ENCODE measurements around the gene SPON1.
"Not testable (repeated sequence)": the region's sequence is repeated elsewhere in the genome, so short reads cannot be mapped to it uniquely, and the experiment has no call there.

The SPON1 gene

DNA sequence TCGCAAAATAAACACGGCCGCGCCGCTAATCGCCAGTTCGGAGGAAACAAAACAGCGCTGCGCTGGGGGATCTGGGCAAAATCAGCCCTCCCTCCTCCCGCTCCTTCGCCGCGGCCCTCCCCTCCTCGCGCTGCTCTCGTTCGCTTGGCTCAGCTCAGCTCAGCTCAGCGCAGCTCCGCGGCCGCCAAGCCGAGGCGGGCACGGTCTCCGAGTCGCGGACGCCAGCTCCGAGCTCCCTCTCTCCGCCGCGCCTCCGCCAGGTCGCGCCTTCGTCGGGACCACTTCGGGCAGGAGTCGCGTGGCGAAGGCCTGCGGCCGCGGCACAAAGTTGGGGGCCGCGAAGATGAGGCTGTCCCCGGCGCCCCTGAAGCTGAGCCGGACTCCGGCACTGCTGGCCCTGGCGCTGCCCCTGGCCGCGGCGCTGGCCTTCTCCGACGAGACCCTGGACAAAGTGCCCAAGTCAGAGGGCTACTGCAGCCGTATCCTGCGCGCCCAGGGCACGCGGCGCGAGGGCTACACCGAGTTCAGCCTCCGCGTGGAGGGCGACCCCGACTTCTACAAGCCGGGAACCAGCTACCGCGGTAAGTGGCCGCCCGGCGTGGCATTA, at the start of gene SPON1:
Gene SPON1, plus strand, starts transcription at position 162 of the 607 bp plus-strand sequence. Its CDS starts 182 bp downstream, at position 344.
- no peak for DNase-seq

DNA sequence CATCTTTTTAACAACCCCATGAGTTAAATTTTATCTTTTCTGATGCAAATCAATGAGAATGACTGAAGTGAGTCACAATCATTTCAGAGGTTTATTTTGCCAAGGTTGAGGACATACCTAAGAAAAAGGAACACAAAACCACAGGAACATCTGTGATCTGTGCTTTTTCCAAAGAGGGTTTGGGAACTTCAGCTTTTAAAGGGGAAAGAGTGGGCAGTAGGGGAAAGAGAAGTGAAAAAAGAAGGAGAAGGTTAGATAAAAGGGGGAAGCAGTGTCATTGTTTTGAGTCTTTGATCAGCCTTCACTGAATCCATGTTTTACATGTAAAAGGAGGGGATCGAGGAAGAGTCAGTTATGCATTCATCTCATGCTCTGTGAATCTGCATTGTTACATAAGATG, 45.3 kb upstream of the SPON1 start:
- DNase-seq, result no peak

DNA sequence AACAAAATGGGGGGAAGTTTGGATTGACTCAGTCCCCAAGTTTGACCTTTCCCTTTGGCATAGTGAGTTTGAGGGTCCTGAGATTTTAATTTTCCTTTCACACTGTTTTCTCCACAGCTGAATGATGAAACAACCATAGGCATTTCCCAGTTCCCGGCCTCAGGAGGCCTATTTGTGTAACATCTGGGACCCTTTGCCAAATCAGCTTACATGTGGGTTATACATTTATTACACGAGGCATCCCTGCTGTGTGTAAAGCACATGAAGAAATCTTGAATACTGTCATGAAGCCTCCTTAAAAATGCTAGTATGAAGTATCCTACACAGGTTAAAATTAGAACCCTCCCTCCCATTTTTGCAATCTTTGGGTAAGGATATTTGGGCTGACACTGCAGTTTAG, 44.6 kb upstream of the SPON1 start:
- no peak for DNase-seq

DNA sequence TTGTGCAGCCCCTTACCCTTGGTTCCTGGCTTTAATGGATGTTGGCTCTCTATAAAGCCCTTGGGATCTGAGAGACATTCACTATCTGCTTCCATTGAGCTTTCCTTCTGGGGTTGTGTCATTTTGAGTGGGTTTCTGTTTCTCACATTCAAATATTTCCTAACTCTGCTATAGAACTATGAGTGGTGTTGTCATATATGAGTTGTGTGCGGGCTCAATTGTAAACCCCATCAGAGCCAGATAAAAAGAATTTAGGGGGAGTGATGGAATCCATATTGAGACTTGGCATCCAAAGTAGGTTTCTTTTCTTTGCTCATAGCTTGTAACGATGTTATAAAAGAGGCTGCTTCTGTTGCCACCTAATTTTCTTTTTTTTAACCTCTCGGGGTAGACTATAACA, 41.8 kb upstream of the SPON1 start:
- no peak for DNase-seq

DNA sequence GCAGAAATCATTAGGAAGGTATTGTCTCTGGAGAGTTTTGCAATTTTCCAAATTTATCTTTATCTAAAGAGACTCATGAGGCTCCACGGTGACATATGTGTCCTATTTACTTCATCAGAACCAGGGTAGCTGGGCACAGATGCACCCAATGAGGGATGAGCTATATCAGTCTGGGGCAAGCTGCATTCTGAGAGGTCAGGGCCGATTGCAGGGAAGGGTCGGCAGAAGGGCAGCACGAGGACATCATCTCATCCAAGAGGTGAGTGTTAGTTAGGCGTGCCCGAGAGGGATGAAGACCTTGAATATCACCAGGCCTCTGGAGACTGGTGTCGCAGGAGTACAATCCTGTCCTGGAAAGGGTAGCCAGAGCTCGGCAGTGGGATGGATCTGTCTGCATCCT, 41.0 kb upstream of the SPON1 start:
- no peak for DNase-seq

DNA sequence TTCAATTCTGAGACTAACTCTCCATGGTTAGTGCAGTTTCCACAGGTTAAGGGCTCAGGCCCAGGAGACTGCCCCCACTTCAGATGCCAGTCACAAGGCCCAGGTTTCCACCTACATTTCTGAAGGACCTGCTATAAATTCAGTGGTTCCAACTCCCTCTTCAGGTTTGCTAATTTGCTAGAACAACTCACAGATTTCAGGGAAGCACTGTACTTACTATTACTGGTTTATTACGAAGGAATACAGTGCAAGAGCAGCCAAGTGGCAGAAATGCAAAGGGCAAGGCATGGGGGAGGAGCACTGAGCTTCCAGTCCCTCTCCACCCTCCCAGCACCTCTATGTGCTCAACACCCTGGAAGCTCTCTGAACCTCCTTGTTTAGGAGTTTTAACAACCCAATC, 39.3 kb upstream of the SPON1 start:
- DNase-seq, result no peak

DNA sequence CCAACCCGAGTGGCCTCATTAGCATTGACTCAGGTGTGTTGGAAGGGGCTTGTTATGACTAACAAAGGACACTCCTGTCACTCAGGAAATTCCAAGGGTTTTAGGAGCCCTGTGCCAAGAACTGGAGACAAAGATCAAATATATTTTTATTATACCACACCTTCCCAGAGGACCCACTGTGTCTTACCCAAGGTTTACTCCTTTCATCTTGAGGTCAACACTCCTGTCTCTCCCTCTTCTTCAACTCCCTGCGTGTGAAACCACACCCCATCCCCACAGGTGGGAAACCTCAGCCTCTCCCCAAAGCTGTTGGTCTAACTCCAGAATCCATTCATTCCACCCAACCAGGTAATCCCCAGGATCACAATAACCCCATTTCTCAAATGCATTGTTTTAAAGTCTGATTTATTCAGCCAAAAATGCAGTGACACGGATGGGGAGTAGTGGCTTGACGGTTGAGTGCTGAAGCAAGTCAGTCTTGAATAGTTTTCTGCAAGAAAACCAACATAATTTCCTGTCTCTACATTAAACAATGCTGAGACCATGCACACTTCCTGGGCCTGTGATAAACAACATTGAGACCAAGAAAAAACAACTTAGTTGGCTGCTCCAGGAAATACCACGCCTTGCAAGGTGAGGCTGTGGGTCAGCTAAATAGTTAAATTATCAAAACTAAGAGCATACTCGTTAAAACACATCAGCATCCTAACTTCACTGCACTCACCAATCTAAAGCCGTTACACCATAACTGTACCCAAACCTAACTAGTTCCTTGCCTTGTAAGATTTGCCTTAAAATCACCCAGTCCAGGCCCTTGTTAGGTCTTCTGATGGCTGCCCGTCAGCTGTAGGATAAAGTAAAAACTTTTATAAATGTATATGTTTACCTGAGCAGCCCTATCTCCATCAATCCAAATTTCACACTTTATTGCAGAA, 38.5 kb upstream of the SPON1 start:
- DNase-seq, result no peak

DNA sequence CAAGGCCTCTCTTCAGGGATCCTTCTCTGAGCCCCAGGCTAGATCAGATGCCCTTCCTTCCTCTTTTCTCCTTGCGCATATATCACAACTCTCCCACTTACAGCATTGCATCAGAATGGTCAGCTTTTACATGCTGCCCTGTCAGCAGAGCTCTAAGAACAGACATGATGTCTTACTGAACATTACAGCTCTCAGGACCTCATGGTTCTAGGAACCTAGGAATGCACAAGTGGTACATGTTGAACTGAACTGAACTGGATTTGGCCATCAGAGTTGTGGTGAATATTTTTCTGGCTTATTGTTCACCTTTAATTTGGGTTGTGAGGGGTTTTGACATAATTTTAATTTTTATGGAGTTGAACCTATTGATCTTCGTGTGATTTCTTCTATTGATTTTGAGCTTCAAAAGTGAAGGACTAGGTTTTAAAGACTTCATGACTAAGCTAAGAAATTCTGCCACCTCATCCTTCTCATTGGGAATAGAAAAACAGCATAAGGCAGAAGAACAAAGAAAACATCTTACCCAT, 37.7 kb upstream of the SPON1 start:
- DNase-seq, result no peak

DNA sequence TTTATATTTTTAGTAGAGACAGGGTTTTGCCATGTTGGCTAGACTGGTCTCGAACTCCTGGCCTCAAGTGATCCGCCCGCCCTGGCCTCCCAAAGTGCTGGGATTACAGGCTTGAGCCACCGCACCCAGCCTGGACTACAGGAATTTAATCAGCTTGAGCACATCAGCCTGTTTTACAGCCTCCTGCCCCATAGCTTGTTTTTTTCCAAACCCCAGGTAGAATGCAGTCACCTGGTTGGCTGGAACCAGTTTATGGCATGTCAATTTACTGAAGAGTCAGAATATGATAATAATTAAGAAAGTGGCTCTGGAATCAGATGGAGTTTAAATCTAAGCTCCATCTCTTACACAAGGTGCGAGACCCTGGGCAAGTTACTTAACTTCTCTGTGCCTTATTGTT, 36.2 kb upstream of the SPON1 start:
- DNase-seq, result not testable (repeated sequence)

DNA sequence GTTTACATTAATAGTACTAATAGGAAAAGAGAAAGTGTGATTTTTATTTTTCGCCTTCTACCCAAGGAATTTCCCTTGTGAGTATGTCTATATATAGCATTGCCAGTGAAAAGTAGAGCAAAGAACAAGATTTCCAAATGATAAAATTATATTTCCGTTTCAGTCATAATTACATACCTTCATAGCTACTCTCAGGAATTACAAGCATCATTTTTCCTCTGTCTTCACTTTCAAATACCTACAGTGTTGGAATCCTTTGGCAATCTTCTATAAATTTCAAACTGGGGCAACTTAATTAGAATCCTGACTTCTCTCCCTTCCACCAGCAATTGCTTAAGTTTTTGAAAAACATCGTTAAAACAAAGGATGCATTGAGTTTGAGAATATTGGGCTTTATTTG, 35.5 kb upstream of the SPON1 start:
- DNase-seq, result no peak

DNA sequence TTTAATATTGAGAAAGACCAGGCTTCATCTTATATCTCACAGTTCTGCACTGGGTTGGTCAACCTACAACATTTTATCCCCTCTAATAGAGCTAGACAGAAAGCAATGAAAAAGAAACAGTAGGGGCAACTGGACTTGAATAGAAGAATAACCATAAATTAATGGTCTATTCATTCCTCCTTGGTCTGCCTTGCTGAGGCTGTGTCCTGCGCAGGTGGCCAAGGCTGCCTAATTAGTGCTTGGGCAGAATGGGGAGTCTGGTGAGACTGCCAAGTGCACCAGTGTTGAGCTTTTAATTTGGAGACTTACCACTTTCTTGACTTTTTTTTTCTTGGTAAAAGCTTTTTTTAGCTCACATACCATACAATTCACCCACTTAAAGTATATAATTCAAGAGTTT, 35.0 kb upstream of the SPON1 start:
- DNase-seq, result no peak

DNA sequence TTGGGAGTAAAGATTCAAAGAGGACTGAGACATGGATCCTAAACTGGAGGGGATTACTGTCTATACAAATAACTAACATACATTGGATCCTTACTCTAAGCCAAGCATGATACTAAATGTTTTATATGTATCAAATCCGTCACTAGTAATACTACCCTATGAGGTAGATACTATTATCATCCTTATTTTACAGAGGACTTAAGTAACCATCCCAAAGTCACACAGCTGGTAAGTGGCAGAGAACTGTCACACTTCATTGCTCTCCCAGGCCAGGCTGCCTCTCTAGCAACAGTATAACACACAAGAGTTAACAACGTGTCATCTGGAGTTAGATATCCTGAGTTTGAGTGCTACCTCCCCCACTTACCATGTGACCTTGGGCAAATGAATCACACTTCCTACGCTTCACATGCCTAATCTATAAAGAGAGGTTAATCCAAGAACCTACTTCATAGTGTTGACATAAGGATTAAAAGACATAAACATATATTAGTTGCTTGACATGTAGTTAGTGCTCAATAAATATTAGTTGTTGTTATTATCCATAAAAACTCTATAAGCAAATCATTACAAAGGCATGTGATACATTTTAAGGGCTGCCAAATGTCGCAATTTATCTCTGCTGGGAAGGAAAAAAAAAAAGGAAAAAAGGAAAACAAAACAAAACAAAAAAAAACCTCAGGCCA, 33.8 kb upstream of the SPON1 start:
- no peak for DNase-seq

DNA sequence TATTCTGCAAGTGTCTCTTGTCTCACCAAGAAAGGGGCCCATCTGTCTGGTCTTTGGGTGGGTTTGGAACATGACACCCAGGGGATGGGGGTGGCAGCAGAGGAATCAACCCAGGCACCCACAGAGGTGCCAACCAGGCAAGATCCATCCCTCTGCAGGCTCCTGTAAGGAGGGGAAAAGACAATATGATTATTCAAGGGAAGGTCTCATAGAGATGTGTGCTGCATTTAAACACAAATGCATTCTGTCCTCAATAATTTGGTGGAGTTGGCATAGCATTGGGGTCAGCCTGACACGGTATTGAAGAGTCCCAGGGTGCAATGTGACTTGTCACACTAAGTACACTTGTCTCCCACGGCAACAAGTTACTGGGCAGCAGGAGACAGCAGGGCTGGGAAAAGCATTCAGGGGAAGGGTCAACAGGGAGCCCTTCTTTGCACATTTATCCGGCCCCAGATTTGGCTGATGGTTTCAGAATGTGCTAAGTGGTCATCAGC, 33.1 kb upstream of the SPON1 start:
- no peak for DNase-seq

DNA sequence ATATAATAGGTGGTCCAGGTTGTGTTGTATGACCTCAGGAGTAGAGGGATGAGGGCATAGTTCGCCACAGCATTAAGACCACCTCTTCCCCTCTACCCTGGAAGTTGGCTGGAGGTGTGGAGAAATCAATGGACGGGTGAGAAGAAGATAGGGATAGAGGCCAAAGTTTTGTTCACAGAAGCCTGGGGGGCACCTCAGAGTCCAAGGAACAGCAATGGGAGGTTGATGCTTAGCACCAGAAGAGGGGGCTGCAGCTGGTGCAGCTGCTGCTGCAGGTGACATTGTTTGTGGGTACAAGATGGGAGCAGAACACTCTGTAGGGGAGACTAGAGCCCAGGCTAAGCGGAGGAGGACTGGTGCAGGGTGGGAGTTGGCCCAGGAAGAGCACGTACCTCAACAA, 31.2 kb upstream of the SPON1 start:
- DNase-seq, result no peak

DNA sequence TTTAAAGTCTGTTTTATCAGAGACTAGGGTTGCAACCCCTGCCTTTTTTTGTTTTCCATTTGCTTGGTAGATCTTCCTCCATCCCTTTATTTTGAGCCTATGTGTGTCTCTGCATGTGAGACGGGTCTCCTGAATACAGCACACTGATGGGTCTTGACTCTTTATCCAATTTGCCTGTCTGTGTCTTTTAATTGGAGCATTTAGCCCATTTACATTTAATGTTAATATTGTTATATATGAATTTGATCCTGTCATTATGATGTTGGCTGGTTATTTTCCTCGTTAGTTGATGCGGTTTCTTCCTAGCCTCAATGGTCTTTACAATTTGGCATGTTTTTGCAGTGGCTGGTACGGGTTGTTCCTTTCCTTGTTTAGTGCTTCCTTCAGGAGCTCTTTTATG, 25.4 kb upstream of the SPON1 start:
- DNase-seq, result not testable (repeated sequence)

DNA sequence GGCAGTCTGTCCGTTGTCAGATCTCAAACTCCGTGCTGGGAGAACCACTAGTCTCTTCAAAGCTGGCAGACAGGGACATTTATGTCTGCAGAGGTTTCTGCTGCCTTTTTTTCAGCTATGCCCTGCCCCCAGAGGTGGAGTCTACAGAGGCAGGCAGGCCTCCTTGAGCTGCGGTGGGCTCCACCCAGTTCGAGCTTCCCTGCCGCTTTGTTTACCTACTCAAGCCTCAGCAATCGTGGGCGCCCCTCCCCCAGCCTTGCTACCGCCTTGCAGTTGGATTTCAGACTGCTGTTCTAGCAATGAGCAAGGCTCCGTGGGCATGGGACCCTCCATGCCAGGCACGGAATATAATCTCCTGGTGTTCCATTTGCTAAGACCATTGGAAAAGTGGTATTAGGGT, 23.7 kb upstream of the SPON1 start:
- not testable (repeated sequence) for DNase-seq

DNA sequence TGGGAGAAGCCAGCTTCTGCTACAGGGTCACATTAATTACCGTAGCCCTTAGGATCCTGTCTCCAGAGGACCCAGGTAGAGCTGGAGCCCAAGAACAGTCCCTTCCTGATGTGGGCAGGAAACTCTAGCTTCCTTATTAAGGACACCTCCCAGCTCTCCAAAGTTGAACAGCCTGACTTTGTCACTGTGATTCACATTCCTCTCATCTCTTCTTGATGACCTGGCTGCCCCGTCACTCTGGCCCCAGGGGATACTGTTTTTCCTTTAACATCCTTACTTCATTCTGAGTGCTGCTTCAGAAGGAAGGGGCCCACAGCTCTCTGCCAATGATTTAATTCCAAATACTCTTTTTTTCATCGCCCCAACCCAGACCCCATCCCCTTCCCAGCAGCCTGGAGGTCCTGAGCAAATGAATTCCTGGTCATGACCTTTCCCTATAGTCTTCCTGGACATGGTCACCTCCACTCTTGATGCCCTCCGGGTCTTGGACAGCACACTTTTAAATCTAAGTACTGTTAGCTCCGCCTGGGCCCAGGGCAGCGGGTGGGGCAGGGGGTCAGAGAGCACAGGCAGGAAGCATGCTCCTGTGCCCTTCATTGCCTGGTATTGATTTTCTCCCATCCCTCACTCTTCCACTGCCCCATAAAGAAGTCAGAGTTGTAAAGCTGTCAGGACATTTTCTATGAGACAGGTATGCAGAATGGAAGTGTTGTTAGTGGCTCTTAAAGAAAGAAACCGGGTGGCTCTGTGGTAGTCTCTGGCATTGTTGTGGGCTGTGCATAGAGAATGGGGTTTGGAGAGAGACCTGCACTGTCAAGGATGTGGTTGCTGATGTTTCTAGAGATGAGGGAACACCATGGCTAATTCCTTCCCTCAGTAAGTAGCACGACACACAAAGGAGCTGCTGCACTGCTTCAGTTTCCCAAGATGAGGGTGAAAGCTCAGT, 22.3 kb upstream of the SPON1 start:
- no peak for DNase-seq

DNA sequence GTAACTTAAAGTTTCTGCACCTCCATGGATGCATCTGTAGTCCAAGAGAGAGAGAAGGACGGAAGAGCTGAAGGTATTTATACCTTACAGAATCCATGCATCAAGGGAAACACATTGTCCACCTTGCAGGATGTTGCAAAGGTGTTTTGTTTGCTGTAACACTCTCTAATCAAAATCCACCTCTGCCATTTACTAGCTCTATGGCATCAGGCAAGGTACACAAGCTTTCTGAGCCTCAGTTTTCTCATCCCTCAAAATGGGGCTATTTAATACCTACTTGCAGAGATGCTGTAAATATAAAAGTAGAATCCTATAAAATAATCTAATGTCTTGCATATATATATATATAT, 21.6 kb upstream of the SPON1 start:
- DNase-seq, result no peak

DNA sequence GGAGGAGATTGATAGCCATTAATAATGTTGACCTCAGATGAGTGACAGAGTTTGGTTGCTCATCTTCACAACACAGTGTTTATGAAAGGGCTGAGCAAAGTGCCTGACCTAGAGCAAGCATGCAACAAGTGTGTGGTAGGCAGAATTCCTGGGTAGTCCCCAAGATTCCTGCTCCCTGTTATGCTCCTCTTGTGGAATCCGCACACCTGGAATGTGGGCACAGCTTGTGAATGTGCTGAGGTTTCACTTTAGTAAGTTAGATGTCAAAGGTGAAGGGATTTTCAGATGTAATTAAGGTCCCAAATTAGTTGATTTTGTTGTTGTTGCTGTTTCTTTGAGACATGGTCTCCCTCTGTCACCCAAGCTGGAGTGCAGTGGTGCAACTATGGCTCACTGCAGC, 20.7 kb upstream of the SPON1 start:
- no peak for DNase-seq

DNA sequence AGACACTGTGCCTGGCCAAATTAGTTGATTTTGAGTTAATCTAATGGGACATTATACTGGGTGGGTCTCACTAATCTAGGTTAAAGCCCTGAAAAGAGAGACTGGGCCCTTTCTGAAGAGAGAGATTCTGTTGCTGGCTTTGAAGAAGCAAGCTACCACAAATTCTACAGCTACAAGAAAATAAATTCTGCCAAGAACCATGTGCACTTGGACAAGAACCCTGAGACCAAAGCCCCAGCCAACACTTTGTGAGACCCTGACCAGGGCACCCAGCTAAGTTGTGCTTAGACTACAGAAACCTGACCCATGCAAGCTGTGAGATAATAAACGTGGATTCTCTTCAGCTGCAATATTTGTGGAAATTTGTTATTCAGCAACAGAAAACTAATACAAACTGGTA, 20.1 kb upstream of the SPON1 start:
- DNase-seq, result no peak

DNA sequence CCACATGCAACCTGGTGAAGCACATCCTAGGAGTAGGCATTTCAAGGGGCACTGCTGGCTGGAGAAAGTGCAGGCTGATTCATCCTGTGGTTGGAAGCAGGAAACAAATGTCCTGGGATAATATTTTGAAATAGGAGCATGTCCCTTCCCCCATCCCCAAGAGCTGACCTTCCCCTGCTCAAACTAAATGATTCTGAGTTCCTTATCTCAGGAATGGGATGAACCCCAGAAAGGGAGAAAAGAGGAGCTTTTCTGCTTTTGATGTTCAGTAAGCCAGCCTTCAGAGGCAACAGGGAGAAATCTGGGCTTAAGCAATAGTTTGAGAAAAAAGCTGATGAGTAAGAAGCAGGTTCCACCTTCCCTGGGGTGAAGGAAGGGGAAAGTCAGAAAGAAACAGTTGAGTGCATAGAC, 19.5 kb upstream of the SPON1 start:
- DNase-seq, result no peak

DNA sequence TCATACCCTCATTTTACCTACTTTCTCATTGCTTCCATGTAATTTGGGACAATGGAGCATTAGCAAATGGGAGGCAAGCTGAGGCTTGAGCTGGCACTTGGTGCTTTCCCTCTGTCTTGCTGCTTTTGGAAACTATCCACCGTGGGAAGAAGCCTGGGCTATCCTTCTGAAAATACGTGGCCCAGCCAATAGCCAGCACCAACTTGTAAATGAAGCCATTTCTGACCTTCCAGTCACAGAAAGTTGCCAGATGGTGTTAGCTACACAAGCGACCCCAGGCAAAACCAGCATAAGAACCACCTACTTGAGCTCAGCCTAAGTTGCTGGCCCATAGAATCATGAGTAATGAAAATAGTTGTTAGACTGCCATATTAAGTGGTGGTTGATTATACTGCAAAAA, 18.5 kb upstream of the SPON1 start:
- DNase-seq, result no peak
